Measurements from ENCODE around the gene RFX3. TPM values are rescaled to one million over a fixed set of nuclear protein-coding genes. Genes with fewer than 3 reads are reported as not detected.

RFX3 gene
- total RNA-seq, 1 experiment from 2014 or later, result 7.4 TPM

DNA sequence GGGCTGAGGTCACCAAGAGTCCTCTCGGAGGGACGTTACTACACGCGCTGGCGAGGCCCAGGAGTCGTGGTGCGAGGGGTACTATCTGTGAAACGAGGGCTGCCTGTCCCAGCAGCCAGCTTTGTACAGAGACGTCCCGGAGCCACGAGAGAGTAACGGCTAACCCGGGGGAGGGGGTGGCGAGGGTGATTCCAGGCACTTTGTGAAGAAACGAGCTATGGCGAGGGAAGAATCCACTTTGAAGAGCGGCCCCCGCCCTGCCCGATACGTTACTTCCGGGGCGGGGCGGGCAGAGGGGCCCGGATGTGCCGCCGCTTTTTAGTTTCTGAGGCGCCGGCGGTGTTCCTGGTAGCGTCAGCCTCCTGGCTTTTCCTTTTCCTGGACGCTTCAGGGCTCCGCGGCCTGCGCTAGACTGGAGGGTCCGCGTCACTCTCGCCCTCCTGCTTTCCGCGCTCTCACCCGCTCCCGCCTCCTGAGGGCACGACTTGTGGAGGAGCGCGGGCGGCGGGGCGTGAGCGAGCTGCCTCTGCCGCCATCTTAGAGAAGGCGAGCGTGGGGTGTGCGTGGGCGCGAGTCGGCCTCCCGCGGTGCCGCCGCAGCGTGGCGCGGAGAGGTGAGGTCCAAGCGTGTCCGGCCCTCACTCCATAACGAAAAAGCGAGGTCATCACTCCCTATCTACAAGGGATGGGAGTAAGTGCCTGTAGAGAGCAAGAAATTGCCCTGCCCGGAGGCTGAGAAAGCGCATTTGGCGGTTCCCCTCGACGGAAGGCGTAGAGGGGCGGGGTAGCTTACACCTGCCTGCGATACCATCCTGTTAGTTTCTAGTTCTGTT, 580 bp upstream of the RFX3 start:
- no TSS peak for BruUV-seq (replicated peaks)
- no peaks in the 10 kb centered on the region for H3K27me3 ChIP-seq (replicated peaks; ENCODE audit: insufficient read depth, low read depth, low read length, poor library complexity)
- peak; percentile 94 for DNase-seq (ENCODE audit: low spot score)
- CTCF ChIA-PET, result no interaction called here
- no peaks in the 10 kb centered on the region for H3K9me3 ChIP-seq (ENCODE audit: low read depth, low read length, poor library complexity, severe bottlenecking)
- peak overlapping the region; percentile 91 for H3K4me3 ChIP-seq (ENCODE audit: low read depth, low read length, poor library complexity, severe bottlenecking)
- TF ChIP-seq EZH2 (IDR thresholded peaks at IDR 0.05; ENCODE audit: borderline replicate concordance, low read depth, low read length, poor library complexity, severe bottlenecking), result no peak
- TF ChIP-seq, protein P1, sequence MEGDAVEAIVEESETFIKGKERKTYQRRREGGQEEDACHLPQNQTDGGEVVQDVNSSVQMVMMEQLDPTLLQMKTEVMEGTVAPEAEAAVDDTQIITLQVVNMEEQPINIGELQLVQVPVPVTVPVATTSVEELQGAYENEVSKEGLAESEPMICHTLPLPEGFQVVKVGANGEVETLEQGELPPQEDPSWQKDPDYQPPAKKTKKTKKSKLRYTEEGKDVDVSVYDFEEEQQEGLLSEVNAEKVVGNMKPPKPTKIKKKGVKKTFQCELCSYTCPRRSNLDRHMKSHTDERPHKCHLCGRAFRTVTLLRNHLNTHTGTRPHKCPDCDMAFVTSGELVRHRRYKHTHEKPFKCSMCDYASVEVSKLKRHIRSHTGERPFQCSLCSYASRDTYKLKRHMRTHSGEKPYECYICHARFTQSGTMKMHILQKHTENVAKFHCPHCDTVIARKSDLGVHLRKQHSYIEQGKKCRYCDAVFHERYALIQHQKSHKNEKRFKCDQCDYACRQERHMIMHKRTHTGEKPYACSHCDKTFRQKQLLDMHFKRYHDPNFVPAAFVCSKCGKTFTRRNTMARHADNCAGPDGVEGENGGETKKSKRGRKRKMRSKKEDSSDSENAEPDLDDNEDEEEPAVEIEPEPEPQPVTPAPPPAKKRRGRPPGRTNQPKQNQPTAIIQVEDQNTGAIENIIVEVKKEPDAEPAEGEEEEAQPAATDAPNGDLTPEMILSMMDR (conservative IDR thresholded peaks at IDR 0.05; ENCODE audit: low read depth, low read length), result no peak
- intact Hi-C loops (cut with micrococcal nuclease; ENCODE audit: unreplicated experiment), result loop anchor here (10.0 kb wide), 2 partner anchors 428 to 682 kb away; partner anchors contain the start of gene PUM3
- POLR2A ChIA-PET (ENCODE audit: low non-redundant PET), result interaction anchor here (0.6 to 1.0 kb wide), 3 partner anchors 18 to 1215 kb away, joined by 3 to 9 read pairs (median 5); no protein-coding TSS in a partner anchor
- peaks cover 45% of the 10 kb centered on the region for H3K4me1 ChIP-seq (ENCODE audit: insufficient read depth, low read length, poor library complexity, severe bottlenecking)
- H3K27ac ChIP-seq (ENCODE audit: low read depth, low read length, poor library complexity, severe bottlenecking), result peak overlapping the region; percentile 100
- no peaks in the 10 kb centered on the region for H3K36me3 ChIP-seq (ENCODE audit: insufficient read depth, low read length, poor library complexity, severe bottlenecking)

DNA sequence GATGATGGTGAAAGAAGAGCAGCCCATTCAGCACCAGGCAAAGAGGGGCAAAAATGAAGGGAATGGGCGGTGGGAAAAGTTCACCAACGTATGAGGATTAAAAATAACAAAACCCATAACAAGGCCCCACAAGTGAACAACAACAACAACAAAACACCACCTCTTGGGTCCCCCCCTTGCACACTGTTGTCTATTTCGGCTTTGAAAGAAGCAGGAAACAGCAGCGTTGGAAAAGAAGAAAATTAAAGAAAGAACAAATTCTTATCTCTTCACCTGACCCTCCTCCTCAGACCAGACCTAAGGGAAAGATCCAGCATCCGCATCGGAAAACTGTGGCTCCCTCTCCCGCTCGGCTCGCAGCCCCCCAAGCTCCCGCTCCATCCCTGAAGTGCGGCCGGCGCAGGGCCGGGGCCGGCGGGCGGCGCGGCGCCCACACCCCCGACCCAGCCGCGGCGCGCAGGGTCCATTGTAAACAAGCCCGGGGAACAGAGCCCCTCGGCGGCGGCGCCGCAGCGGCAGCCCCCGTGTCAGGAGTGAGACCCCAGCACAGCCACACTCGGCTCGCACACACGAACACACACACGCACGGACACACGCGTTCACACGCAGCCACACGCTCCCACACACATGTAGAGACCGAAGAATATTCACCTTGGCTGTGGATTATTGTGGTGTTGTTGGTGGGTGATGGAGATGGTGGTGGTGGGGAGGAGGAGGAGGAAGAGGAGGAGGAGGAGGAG, 535 bp downstream of the RFX3 start:
- CTCF ChIA-PET, result no interaction called here
- Histone ChIP-seq H3K27me3 (replicated peaks; ENCODE audit: insufficient read depth, low read depth, low read length, poor library complexity) (no peaks in the 10 kb centered on the region), H3K36me3 (ENCODE audit: insufficient read depth, low read length, poor library complexity, severe bottlenecking) (no peaks in the 10 kb centered on the region), H3K9me3 (ENCODE audit: low read depth, low read length, poor library complexity, severe bottlenecking) (no peaks in the 10 kb centered on the region), H3K4me3 (ENCODE audit: low read depth, low read length, poor library complexity, severe bottlenecking) (peak overlapping the region; percentile 91), H3K4me1 (ENCODE audit: insufficient read depth, low read length, poor library complexity, severe bottlenecking) (peaks cover 52% of the 10 kb centered on the region), H3K27ac (ENCODE audit: low read depth, low read length, poor library complexity, severe bottlenecking) (peak overlapping the region; percentile 100)
- intact Hi-C loops (cut with micrococcal nuclease; ENCODE audit: unreplicated experiment), result loop anchor here (10.0 kb wide), 2 partner anchors 430 to 680 kb away; partner anchors contain the start of gene PUM3
- TF ChIP-seq, protein P1 (conservative IDR thresholded peaks at IDR 0.05; ENCODE audit: low read depth, low read length), result no peak
- no peak for TF ChIP-seq EZH2 (IDR thresholded peaks at IDR 0.05; ENCODE audit: borderline replicate concordance, low read depth, low read length, poor library complexity, severe bottlenecking)
- POLR2A ChIA-PET (ENCODE audit: low non-redundant PET), result interaction anchor here (0.7 kb wide), 1 partner anchor 1216 kb away, joined by 5 read pairs; no protein-coding TSS in a partner anchor
- no TSS peak for BruUV-seq (replicated peaks)
- peak; percentile 37 for DNase-seq (ENCODE audit: low spot score)

DNA sequence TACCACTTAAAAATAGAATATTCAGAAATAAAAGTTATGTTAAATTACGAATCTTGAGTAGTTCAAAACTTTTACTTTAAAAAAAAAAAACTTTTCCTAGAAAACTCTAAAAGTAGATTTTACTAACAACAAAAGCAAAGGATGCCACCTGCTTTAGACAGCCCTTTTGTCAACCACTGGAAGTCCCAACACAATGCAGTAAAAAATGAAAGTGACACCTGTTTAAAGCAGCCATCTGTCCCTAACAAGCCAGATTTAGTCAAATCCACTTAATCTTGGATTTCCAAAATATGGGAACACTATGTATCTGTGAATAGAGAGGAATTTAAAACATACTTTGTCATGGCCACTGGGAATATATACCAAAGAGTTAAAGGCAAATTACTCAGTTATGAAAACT, 3.8 kb downstream of the RFX3 start:
- H3K4me3 ChIP-seq (ENCODE audit: low read depth, low read length, poor library complexity, severe bottlenecking), result no peak overlapping the region
- H3K4me1 ChIP-seq (ENCODE audit: insufficient read depth, low read length, poor library complexity, severe bottlenecking), result peaks cover 45% of the 10 kb centered on the region
- POLR2A ChIA-PET (ENCODE audit: low non-redundant PET), result no interaction called here
- BruUV-seq (replicated peaks), result no TSS peak
- H3K27ac ChIP-seq (ENCODE audit: low read depth, low read length, poor library complexity, severe bottlenecking), result no peak overlapping the region
- intact Hi-C loops (cut with micrococcal nuclease; ENCODE audit: unreplicated experiment), result loop anchor here (10.0 kb wide), 2 partner anchors 433 to 677 kb away; partner anchors contain the start of gene PUM3
- TF ChIP-seq, protein P1 (conservative IDR thresholded peaks at IDR 0.05; ENCODE audit: low read depth, low read length), result no peak
- TF ChIP-seq EZH2 (IDR thresholded peaks at IDR 0.05; ENCODE audit: borderline replicate concordance, low read depth, low read length, poor library complexity, severe bottlenecking), result no peak
- H3K27me3 ChIP-seq (replicated peaks; ENCODE audit: insufficient read depth, low read depth, low read length, poor library complexity), result no peaks in the 10 kb centered on the region
- CTCF ChIA-PET, result no interaction called here
- no peaks in the 10 kb centered on the region for H3K36me3 ChIP-seq (ENCODE audit: insufficient read depth, low read length, poor library complexity, severe bottlenecking)
- no peaks in the 10 kb centered on the region for H3K9me3 ChIP-seq (ENCODE audit: low read depth, low read length, poor library complexity, severe bottlenecking)
- DNase-seq (ENCODE audit: low spot score), result no peak
